Amniotic epithelial cell (primary cell): ENCODE data around the gene ZNF330.

Experiments
- DNase-seq: peaks from one replicate; pipeline ENCODE4 v3.0.0-alpha.2; 2010; ENCODE audit warnings: low read depth

ZNF330 gene

DNA sequence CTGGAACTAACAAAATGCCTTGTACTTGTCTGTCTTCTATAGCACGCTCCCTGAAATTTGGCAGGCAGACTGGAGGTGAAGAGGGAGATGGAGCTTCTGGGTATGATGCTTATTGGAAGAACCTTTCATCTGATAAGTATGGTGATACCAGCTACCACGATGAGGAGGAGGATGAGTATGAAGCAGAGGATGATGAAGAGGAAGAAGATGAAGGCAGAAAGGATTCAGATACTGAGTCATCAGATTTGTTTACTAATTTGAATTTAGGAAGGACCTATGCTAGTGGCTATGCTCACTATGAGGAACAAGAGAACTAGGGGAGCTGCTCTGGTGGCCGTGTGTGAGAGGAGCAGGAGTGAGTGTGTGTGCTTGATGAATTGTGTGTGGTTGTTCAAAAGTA is 13.0 kb downstream of the ZNF330 start:
- no peak for DNase-seq

GRCh38 chr4:141238186-141238585 is 17.5 kb downstream of the ZNF330 start:
- DNase-seq = no peak

DNA sequence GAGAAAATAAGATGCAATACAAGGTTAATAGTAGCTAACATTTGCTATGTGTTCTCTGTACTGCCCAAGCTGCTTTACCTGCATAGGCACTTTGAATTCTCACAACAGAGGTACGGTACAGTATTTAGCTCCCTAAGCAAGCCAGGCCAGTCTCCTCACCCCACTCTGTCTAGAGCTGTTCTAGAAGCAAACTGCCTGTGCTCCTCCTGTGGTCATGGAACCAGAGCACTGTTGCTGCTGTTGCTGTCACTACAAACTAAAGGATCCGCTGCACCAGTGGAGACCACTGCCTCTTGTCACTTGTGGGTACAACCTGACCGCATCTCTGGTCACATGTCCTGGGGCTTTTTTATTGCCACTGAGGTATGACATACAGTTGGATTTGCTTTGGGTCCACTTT is 19.6 kb downstream of the ZNF330 start:
- no peak for DNase-seq

DNA sequence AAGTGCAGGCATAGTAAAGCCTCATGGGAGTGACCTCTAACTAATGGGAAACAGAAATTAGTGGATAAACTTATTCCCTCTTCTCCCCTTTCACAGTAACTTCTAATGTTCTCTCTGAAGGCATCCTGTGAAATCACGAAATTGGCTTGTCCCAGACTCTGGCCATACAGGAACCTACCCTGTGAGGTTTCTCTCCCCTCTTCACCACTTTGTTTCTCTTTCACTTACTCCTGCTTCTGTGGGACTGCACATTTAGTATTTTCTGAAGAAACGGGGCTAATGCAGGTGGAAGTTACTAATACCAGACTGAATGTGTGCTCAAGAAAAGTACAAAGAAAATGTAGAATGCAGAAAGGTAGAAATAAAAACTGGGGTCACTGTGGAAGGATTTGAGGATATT is 20.0 kb downstream of the ZNF330 start:
- DNase-seq = no peak

DNA sequence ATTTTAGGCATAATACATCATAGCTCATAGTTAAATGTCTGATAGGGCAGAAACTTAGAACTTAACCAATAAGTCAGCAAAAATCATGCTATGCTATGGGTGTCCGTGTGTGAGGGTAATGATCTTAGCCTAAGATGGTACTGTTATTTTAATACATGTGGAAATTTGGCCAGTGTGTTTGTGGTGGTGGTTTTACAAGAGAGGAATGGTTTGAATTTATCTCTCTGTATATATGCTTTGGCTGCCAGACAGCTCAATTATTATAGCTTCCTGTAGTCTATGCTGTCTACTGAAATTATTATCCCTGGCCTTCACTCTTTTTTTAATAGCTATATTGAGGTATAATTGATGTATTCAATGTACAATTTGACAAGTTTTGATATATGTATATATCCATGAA is 21.3 kb downstream of the ZNF330 start:
- no peak for DNase-seq

GRCh38 chr4:141244419-141244818 is 23.7 kb downstream of the ZNF330 start:
- DNase-seq = no peak

- peak; percentile 72 for DNase-seq
These were observed 25.5 kb downstream of the ZNF330 start for GRCh38 chr4:141246243-141246642.

- DNase-seq = peak; percentile 41
These were observed 26.2 kb downstream of the ZNF330 start for GRCh38 chr4:141246683-141247429.

- no peak for DNase-seq
These were observed 26.7 kb downstream of the ZNF330 start for GRCh38 chr4:141247430-141247780.

GRCh38 chr4:141248029-141248428 is 27.3 kb downstream of the ZNF330 start:
- peak; percentile 94 for DNase-seq

GRCh38 chr4:141248486-141248885 is 27.8 kb downstream of the ZNF330 start:
- no peak for DNase-seq

DNA sequence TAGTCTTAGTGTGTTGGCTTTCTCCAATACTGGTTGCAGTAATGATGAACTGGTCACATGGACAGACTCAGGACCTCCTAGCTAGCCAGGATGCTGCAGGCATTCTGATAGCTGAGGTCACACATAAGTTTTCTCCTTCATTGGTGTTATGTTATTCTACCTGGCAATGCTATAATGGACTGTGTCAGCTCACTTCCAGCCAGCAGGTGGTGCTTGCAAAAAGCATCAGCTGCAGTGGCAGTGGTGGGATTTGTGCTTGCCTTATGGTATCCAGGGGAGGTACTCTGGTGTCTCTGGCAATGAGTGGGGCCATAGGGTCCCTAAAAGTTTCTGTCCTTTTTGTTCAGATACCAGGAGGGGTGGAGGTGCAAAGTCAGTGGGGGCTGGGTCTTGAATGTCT is 33.6 kb downstream of the ZNF330 start:
- DNase-seq = no peak

DNA sequence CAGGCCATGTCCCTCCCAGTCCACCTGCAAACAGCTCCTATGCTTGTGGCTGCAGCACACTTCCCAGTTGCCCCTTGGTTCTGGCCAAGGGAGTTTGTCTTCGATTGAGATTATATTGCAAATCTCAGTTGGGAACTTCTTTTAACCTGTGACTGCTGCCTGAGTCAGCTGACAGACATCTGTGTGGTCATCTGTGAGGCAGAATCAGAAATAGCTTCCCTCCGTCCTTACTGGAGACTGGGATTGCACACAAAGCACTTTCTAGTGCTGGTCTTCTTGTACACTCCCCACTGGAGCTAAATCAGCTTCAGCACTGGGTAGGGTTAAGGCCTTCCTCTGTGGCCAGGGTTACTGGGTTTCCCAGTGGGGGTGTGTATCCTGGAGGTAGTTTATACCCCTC is 34.3 kb downstream of the ZNF330 start:
- DNase-seq = no peak

- no peak for DNase-seq
These were observed 37.9 kb downstream of the ZNF330 start for GRCh38 chr4:141258558-141258957.

- DNase-seq = peak; percentile 18
These were observed 55.1 kb downstream of the ZNF330 start for GRCh38 chr4:141275834-141276233.

- DNase-seq = no peak
These were observed 62.5 kb downstream of the ZNF330 start for GRCh38 chr4:141283152-141283551.

DNA sequence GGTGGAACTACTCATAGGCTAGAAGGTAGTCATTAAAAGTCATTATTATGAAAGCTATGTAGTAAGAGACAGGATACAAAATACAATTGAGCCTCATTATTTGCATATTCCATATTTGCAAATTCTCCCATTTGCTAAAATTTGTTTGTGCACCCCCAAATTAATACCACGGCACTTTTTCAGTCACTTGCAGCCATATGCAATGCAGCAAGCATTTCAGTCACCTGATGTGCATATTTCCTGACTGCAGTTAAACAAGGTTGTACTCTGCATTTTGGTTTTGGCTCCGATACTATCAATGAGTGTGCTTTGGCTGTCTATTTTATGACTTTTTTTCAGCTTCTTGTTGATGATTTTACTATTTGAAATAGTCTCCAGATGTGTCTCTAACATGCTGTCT is 62.9 kb downstream of the ZNF330 start:
- no peak for DNase-seq
